HUES64 (cell line): ENCODE measurements around the gene GRM7.
A peak's percentile ranks its signal among the peaks of the same experiment; 100 is the strongest.

ENCODE experiments used
- H3K27ac ChIP-seq: 2 replicates; pipeline ENCODE4 v1.7.0; 2013; ENCODE audit warnings: low read depth, low read length, inconsistent platforms
- H3K27me3 ChIP-seq: 2 replicates; pipeline ENCODE4 v1.6.1; 2013; ENCODE audit warnings: mild to moderate bottlenecking, low read length; ENCODE audit not compliant: insufficient read depth
- H3K36me3 ChIP-seq: 2 replicates; pipeline ENCODE4 v1.6.1; 2013; ENCODE audit warnings: mild to moderate bottlenecking, low read length; ENCODE audit not compliant: insufficient read depth
- H3K4me1 ChIP-seq: 2 replicates; pipeline ENCODE4 v1.6.1; 2013; ENCODE audit warnings: mild to moderate bottlenecking, low read length, moderate library complexity; ENCODE audit not compliant: insufficient read depth
- H3K4me3 ChIP-seq: 2 replicates; pipeline ENCODE4 v1.5.1; 2013; ENCODE audit warnings: mild to moderate bottlenecking, low read length, moderate library complexity
- H3K9ac ChIP-seq: 2 replicates; pipeline ENCODE4 v1.6.1; 2013; ENCODE audit warnings: mild to moderate bottlenecking, low read depth, low read length
- H3K9me3 ChIP-seq: 2 replicates; pipeline ENCODE4 v1.6.1; 2013; ENCODE audit warnings: low read depth, low read length; ENCODE audit not compliant: insufficient read depth
- WGBS: fragments of 150-250, 120-280 bp; methylation state at CpG from one replicate; pipeline ENCODE4 v1.1.7; 2013; ENCODE audit warnings: missing lambda C conversion rate; 5-methylcytosine and 5-hydroxymethylcytosine counted together

The GRM7 gene

DNA sequence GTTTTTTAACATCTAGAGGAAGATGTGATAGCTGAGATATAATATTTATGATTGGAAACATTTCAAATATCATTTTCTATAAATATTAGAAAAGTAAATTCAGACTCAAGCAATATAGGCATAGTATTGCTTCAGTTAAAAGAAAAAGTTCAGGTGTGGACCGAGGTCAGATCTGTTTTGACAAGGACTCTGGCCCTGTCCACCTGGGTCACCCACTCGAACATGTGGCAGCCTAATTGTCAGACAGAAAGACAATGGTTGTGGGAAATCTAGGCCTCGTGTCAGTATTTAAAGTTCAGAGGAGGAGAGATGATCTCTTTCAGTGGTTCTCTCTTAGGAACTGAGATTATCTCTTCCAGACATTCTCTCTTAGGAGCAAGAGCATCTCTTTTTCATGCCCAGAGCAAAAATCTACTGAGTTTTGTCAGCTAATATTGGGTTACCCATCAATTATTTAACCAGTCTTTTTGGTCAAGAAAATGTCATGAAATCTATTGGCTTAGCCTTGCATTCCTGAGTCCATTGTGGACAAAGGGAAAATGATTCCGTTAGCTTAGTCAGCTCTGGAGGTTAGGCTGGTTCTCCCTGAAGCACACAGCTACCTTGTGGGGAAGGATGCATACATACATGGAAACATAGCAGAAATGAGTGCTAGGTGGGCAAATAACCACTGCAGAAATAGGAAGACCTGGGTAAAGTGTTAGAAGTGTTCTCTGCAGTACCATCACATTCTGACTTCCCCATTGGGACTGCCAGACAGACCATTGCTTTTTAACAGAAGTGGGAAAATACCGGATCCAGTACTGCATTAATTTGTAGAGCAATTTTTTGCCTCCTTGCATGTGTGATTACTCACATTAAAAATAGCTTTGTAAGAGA, 343.3 kb downstream of the GRM7 start:
- no peak overlapping the region for H3K27ac ChIP-seq
- no peak overlapping the region for H3K9ac ChIP-seq
- peaks cover 6% of the 10 kb centered on the region; the same call in 1 of the 2 replicates for H3K4me1 ChIP-seq
- H3K4me3 ChIP-seq = no peak overlapping the region
- no peaks in the 10 kb centered on the region for H3K9me3 ChIP-seq
- 92% methylated on average over 5 of the region's 5 CpGs for WGBS
- no peaks in the 10 kb centered on the region for H3K27me3 ChIP-seq
- no peaks in the 10 kb centered on the region for H3K36me3 ChIP-seq

- H3K4me1 ChIP-seq = peaks cover 6% of the 10 kb centered on the region; the same call in 1 of the 2 replicates
- no peaks in the 10 kb centered on the region for H3K36me3 ChIP-seq
- 88% methylated on average over 2 of the region's 2 CpGs for WGBS
- H3K9me3 ChIP-seq = no peaks in the 10 kb centered on the region
- no peak overlapping the region for H3K4me3 ChIP-seq
- H3K9ac ChIP-seq = no peak overlapping the region
- no peaks in the 10 kb centered on the region for H3K27me3 ChIP-seq
- H3K27ac ChIP-seq = no peak overlapping the region
Observed at GRCh38 chr3:7204848-7205156, 343.9 kb downstream of the GRM7 start.

GRCh38 chr3:7205535-7205934, 344.6 kb downstream of the GRM7 start:
- 86% methylated on average over 4 of the region's 4 CpGs for WGBS
- Histone ChIP-seq H3K4me3 (no peak overlapping the region), H3K4me1 (peaks cover 6% of the 10 kb centered on the region; the same call in 1 of the 2 replicates), H3K36me3 (no peaks in the 10 kb centered on the region), H3K9ac (no peak overlapping the region), H3K9me3 (no peaks in the 10 kb centered on the region), H3K27me3 (no peaks in the 10 kb centered on the region), H3K27ac (no peak overlapping the region)

GRCh38 chr3:7205962-7206361, 345.0 kb downstream of the GRM7 start:
- H3K36me3 ChIP-seq = no peaks in the 10 kb centered on the region
- no peak overlapping the region for H3K4me3 ChIP-seq
- H3K27me3 ChIP-seq = no peaks in the 10 kb centered on the region

GRCh38 chr3:7207125-7207524, 346.2 kb downstream of the GRM7 start:
- Histone ChIP-seq H3K9me3 (no peaks in the 10 kb centered on the region), H3K27me3 (no peaks in the 10 kb centered on the region), H3K4me1 (peaks cover 6% of the 10 kb centered on the region; the same call in 1 of the 2 replicates), H3K36me3 (no peaks in the 10 kb centered on the region), H3K9ac (no peak overlapping the region), H3K27ac (no peak overlapping the region), H3K4me3 (no peak overlapping the region)
- 94% methylated on average over 5 of the region's 5 CpGs for WGBS

More at GRCh38 chr3:7205962-7206361, 345.0 kb downstream of the GRM7 start:
- H3K27ac ChIP-seq = no peak overlapping the region
- H3K9me3 ChIP-seq = no peaks in the 10 kb centered on the region
- no peak overlapping the region for H3K9ac ChIP-seq
- WGBS = 100% methylated on average over 3 of the region's 4 CpGs
- H3K4me1 ChIP-seq = peaks cover 6% of the 10 kb centered on the region; the same call in 1 of the 2 replicates

DNA sequence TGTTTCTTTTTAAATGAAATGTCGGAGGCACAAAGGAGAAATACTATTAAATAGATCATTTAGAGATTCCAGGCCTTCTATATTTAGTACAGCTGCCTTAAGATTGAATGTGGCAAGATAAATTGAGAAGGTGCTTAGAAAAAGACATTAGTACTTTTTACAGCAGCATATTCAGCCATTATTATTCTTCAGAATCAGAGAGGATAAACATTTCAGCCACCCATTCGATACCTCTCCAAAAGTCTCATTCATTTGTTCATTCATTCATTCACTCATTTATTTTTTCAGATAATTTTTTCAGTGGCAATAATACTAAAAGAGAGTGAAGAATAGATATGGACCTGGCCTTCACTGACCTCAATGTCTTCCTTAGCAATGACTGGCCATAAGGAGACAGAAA, 347.0 kb downstream of the GRM7 start:
- Histone ChIP-seq H3K36me3 (no peaks in the 10 kb centered on the region), H3K4me1 (peaks cover 10% of the 10 kb centered on the region), H3K9ac (no peak overlapping the region), H3K4me3 (no peak overlapping the region), H3K27me3 (no peaks in the 10 kb centered on the region), H3K27ac (no peak overlapping the region), H3K9me3 (no peaks in the 10 kb centered on the region)
- 98% methylated on average over 2 of the region's 2 CpGs for WGBS

DNA sequence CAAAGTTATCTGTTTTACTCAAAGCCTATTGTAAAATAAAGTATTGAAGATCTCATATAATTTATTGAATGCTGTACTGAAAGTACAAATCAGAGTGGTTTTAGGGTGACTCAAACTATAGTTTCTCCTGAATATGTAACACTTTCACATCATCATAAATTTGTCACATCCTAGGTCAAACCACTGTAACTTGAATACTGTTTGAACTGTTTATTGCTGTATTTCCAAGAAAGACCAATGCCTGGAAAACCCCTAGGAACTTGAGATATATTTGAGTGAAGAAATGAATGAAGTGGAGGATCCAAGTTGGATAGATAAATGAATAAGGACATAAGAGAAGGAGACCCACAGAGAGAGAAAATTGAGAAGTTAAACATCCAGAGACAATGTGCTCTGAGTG, 348.2 kb downstream of the GRM7 start:
- H3K9me3 ChIP-seq = no peaks in the 10 kb centered on the region
- H3K9ac ChIP-seq = no peak overlapping the region
- no peak overlapping the region for H3K27ac ChIP-seq
- H3K4me1 ChIP-seq = peaks cover 11% of the 10 kb centered on the region
- no peaks in the 10 kb centered on the region for H3K27me3 ChIP-seq
- H3K36me3 ChIP-seq = no peaks in the 10 kb centered on the region
- no peak overlapping the region for H3K4me3 ChIP-seq

- Histone ChIP-seq H3K4me1 (peaks cover 7% of the 10 kb centered on the region), H3K9me3 (no peaks in the 10 kb centered on the region), H3K27ac (no peak overlapping the region), H3K4me3 (no peak overlapping the region), H3K36me3 (no peaks in the 10 kb centered on the region), H3K27me3 (no peaks in the 10 kb centered on the region), H3K9ac (no peak overlapping the region)
- WGBS = 86% methylated on average over 5 of the region's 5 CpGs
Observed at GRCh38 chr3:7211740-7212139, 350.8 kb downstream of the GRM7 start.

- no peak overlapping the region for H3K4me3 ChIP-seq
- H3K9me3 ChIP-seq = no peaks in the 10 kb centered on the region
- WGBS = 95% methylated on average over 3 of the region's 3 CpGs
- H3K36me3 ChIP-seq = no peaks in the 10 kb centered on the region
- H3K9ac ChIP-seq = no peak overlapping the region
- H3K27me3 ChIP-seq = no peaks in the 10 kb centered on the region
- H3K4me1 ChIP-seq = peaks cover 6% of the 10 kb centered on the region
- H3K27ac ChIP-seq = no peak overlapping the region
Observed at GRCh38 chr3:7215706-7216105, 354.8 kb downstream of the GRM7 start.

DNA sequence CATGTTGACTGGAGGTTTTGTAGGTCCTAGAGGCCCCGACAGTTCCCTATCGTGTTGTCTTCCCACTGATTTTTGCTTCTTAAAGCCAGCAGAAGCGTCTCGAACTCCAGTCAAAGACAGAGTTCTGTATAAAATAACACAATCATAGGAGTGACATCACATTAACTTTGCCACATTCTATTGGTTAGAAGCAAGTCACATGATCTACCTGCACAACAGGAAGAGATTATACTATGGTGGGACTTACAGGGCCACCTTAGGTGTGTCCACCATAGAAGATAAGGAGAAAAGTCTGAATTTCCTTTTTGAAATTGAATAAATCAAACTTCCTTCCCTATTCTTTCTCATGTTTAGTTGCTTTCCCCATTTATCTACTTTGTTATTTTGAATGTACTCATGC, 365.5 kb downstream of the GRM7 start:
- no peaks in the 10 kb centered on the region for H3K9me3 ChIP-seq
- no peaks in the 10 kb centered on the region for H3K27me3 ChIP-seq
- H3K36me3 ChIP-seq = no peaks in the 10 kb centered on the region
- over 99% methylated on average over 4 of the region's 4 CpGs for WGBS
- H3K9ac ChIP-seq = no peak overlapping the region
- no peak overlapping the region for H3K4me3 ChIP-seq
- H3K4me1 ChIP-seq = peaks cover 3% of the 10 kb centered on the region; the same call in 1 of the 2 replicates
- H3K27ac ChIP-seq = peak overlapping the region; percentile 35; the same call in 1 of the 2 replicates

DNA sequence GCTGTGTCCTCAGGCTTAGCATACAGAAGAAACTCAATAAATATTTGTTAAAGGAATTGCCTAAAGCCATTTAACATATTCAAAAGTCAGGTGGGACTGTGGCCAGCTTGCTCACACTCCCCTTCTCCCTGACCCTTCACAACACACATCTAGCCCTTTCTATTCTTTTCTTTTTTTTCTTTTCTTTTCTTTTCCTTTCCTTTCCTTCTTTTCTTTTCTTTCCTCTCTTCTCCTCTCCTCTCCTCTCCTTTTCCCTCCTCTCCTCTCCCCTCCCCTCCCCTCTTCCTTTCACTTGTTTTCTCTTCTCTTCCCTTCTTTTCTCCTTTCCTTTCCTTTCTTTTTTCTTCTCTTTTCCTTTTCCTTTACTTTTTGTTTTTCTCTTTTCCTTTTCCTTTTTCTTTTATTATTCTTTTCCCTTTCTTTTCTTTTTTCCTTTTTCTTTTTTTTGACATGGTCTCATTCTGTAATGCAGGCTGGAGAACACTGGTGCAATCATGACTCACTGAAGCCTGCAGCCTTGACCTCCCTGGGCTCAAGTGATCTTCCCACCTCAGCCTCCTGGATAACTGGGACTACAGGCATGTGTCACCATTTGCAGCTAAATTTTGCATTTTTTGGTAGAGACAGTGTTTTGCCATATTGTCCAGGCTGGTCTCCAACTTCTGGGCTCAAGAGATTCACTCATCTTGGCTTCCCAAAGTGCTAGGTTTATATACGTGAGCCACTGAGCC, 377.8 kb downstream of the GRM7 start:
- Histone ChIP-seq H3K36me3 (no peaks in the 10 kb centered on the region), H3K4me1 (no peaks in the 10 kb centered on the region), H3K27me3 (no peaks in the 10 kb centered on the region), H3K4me3 (no peak overlapping the region), H3K9ac (no peak overlapping the region), H3K9me3 (no peaks in the 10 kb centered on the region), H3K27ac (no peak overlapping the region)
- WGBS = 100% methylated on average over 1 of the region's 1 CpG
